Fibroblast of peridontal ligament (primary cell): ENCODE measurements around the gene TTLL7.

Source experiments
- DNase-seq: peaks from one replicate; pipeline ENCODE4 v3.0.0-alpha.2; 2010; ENCODE audit errors: extremely low read depth

The TTLL7 gene

GRCh38 chr1:83883979-83884378 is 115.0 kb downstream of the TTLL7 start:
- DNase-seq: peak; percentile 11

- peak; percentile 81 for DNase-seq
These were observed 116.0 kb downstream of the TTLL7 start for GRCh38 chr1:83882906-83883305.

GRCh38 chr1:83872515-83872914 is 126.4 kb downstream of the TTLL7 start:
- DNase-seq: no peak

GRCh38 chr1:83864991-83865390 is 133.9 kb downstream of the TTLL7 start:
- no peak for DNase-seq

- peak; percentile 46 for DNase-seq
These were observed 138.3 kb downstream of the TTLL7 start for GRCh38 chr1:83860490-83861221.

GRCh38 chr1:83857716-83858115 is 141.2 kb downstream of the TTLL7 start:
- DNase-seq: no peak

GRCh38 chr1:83857103-83857502 is 141.8 kb downstream of the TTLL7 start:
- peak; percentile 84 for DNase-seq

- no peak for DNase-seq
These were observed 142.6 kb downstream of the TTLL7 start for GRCh38 chr1:83856381-83856780.

- DNase-seq: no peak
These were observed 144.5 kb downstream of the TTLL7 start for GRCh38 chr1:83854456-83854855.

GRCh38 chr1:83850834-83851233 is 148.1 kb downstream of the TTLL7 start:
- no peak for DNase-seq

GRCh38 chr1:83849191-83850061 is 149.5 kb downstream of the TTLL7 start:
- no peak for DNase-seq

GRCh38 chr1:83846138-83846537 is 152.8 kb downstream of the TTLL7 start:
- DNase-seq: no peak

GRCh38 chr1:83845437-83846071 is 153.4 kb downstream of the TTLL7 start:
- DNase-seq: peak; percentile 91

GRCh38 chr1:83844546-83844945 is 154.4 kb downstream of the TTLL7 start:
- DNase-seq: no peak

GRCh38 chr1:83839566-83840173 is 159.3 kb downstream of the TTLL7 start:
- peak; percentile 85 for DNase-seq

- no peak for DNase-seq
These were observed 160.4 kb downstream of the TTLL7 start for GRCh38 chr1:83838573-83838972.

GRCh38 chr1:83836543-83836942 is 162.4 kb downstream of the TTLL7 start:
- no peak for DNase-seq

- no peak for DNase-seq
These were observed 164.2 kb downstream of the TTLL7 start for GRCh38 chr1:83834621-83835264.

- DNase-seq: no peak
These were observed 166.7 kb downstream of the TTLL7 start for GRCh38 chr1:83832194-83832593.

- no peak for DNase-seq
These were observed 169.8 kb downstream of the TTLL7 start for GRCh38 chr1:83829106-83829505.

- peak; percentile 30 for DNase-seq
These were observed 170.5 kb downstream of the TTLL7 start for GRCh38 chr1:83828456-83828855.

GRCh38 chr1:83827741-83828140 is 171.2 kb downstream of the TTLL7 start:
- DNase-seq: no peak
